ENCODE results near the gene PGM1. TPM values are rescaled to one million over a fixed set of nuclear protein-coding genes. Genes with fewer than 3 reads are reported as not detected.

PGM1 gene
- total RNA-seq, 1 donor from 2014 or later: 53.9 TPM

DNA sequence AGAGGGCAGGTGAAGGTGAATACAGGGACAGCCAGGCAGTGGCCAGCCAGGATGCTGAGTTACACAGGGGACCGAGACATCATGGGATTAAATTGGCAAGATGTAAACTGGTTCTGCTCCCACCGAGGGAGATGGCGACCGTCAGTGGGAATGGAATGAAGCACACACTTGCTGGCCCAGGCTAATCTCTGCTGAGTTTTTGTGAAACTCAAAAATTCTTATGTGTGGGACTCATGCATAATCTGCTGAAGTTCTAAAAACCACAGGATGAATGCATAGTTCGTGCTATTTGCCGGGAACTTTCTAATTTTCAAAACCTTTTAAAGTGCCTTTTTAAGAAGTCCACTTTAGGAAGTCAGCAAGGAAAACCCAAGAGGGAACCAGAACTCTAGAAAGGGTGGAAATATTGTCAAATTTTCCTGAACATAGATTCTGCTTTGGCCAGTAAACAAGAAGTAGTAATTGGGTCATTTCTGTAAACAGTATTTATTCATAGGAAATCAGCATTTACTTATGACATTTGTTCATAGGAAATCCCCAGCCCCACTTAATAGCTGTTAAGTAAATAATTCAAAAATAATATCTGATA, 95.2 kb downstream of the PGM1 start:
- H3K27me3 ChIP-seq: no peaks in the 10 kb centered on the region
- no peak for ATAC-seq
- no peaks in the 10 kb centered on the region for H3K9me3 ChIP-seq
- TF ChIP-seq, protein P1, sequence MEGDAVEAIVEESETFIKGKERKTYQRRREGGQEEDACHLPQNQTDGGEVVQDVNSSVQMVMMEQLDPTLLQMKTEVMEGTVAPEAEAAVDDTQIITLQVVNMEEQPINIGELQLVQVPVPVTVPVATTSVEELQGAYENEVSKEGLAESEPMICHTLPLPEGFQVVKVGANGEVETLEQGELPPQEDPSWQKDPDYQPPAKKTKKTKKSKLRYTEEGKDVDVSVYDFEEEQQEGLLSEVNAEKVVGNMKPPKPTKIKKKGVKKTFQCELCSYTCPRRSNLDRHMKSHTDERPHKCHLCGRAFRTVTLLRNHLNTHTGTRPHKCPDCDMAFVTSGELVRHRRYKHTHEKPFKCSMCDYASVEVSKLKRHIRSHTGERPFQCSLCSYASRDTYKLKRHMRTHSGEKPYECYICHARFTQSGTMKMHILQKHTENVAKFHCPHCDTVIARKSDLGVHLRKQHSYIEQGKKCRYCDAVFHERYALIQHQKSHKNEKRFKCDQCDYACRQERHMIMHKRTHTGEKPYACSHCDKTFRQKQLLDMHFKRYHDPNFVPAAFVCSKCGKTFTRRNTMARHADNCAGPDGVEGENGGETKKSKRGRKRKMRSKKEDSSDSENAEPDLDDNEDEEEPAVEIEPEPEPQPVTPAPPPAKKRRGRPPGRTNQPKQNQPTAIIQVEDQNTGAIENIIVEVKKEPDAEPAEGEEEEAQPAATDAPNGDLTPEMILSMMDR (IDR thresholded peaks at IDR 0.05): no peak
- H3K27ac ChIP-seq: no peak overlapping the region
- H3K4me3 ChIP-seq: no peak overlapping the region
- intact Hi-C loops (cut with DNase I): no loop called here
- peaks cover 4% of the 10 kb centered on the region for H3K4me1 ChIP-seq
- no peaks in the 10 kb centered on the region for H3K36me3 ChIP-seq
- DNase-seq: no peak

DNA sequence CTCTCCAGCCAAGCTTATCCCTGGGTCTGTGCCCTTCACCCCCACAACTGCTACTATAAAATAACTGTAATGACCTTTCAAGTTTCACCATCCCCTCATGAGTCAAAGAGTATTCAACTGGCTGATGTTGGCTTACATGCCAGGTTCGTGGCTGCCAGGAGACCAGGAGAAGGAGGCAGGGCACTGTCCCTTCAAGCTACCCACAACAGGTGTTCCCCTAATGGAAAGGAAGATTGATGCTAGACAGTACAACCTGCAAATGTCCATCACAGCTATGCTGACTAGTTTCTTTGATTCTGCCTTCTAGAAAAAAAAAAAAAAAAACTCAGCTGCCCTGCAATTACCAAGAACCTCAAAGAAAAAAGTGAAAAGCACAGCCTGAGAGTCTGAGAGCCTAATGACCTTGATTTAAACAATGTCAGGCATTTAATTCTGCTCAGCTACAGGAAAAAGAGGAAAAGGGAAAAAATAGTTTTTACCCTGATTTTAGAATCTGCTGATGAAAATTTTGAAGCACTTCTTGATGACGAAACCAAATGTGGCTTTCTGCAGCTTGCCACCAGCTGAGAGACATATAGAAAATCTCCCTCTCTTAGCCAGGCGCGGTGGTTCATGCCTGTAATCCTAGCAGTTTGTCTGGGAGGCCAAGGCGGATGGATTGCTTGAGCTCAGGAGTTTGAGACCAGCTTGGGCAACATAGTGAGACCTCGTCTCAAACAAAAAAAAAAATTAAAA, 97.9 kb downstream of the PGM1 start:
- no peak overlapping the region for H3K27ac ChIP-seq
- no peaks in the 10 kb centered on the region for H3K36me3 ChIP-seq
- no peaks in the 10 kb centered on the region for H3K27me3 ChIP-seq
- no peak for ATAC-seq
- no peaks in the 10 kb centered on the region for H3K9me3 ChIP-seq
- TF ChIP-seq, protein P1 (IDR thresholded peaks at IDR 0.05): no peak
- no peak for DNase-seq
- H3K4me1 ChIP-seq: peaks cover 4% of the 10 kb centered on the region
- no peak overlapping the region for H3K4me3 ChIP-seq
- intact Hi-C loops (cut with DNase I): no loop called here

DNA sequence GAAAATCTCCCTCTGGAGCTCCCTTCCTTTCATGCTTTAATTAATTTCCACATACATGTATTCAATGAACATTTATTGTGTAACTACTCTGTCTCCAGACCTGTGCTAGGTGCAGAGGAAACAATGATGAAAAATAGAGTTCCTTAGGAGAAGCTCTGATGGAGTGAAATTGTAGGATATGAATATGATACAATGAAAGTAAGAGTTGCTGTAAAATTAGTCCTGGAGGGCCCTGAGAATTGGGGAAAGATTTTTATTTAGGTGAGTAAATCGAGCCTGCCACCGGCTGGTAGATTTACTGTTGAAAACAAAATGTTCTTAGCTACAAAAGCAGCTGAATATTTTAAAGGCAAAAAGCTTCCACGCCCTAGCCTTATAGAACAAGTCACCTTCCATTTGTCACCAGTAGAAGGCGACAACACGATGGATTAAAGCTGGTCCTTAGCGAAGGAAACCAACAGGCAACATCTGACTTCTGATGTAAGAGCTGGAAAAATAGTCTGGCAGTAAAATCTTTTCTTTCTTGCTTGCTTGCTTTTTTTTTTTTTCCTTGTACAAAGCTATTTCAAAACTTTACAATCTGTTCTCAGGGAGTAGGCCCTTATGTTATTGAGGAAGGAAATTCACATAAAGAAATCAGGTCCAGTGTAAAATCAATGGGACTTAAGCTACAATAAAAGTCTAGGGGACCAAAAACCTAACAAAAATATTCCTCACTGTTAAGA, 98.7 kb downstream of the PGM1 start:
- Histone ChIP-seq H3K4me1 (peaks cover 4% of the 10 kb centered on the region), H3K27me3 (no peaks in the 10 kb centered on the region), H3K9me3 (no peaks in the 10 kb centered on the region), H3K4me3 (no peak overlapping the region), H3K27ac (no peak overlapping the region), H3K36me3 (no peaks in the 10 kb centered on the region)
- ATAC-seq: peak; percentile 93
- DNase-seq: no peak
- TF ChIP-seq, protein P1 (IDR thresholded peaks at IDR 0.05): peak; percentile 72
- intact Hi-C loops (cut with DNase I): no loop called here

DNA sequence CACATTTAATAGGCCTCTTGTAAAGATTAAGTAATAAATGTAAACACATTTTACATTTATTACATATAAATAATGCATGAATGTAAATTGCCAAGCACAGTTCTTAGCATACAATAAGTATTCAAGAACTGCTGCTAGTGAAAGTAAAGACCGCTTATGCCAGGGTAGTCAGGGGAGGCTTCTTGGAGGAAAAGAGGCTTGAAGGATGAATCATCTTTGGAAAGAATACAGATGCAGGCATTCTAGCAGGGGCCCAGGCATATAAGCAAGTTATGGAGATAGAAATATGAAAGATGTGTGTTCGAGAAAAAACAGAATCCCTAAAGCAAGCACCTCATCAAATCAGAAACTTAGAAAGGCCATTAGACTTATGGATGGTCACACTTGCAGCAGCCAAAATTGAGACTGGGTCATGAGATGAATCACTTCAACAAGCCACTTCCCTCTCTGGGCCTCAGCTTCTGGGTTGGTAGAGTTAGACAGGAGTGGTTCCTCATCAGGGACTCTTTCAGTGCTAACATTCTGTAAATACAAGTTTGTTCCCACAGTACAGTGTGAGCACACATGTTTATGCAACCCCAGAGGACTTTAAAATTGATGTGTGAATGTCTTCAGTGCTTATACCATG, 100.8 kb downstream of the PGM1 start:
- no peaks in the 10 kb centered on the region for H3K36me3 ChIP-seq
- no peaks in the 10 kb centered on the region for H3K27me3 ChIP-seq
- no peaks in the 10 kb centered on the region for H3K9me3 ChIP-seq
- H3K4me1 ChIP-seq: peaks cover 4% of the 10 kb centered on the region
- no peak overlapping the region for H3K4me3 ChIP-seq
- intact Hi-C loops (cut with DNase I): no loop called here
- H3K27ac ChIP-seq: no peak overlapping the region
- no peak for ATAC-seq
- DNase-seq: no peak
- TF ChIP-seq, protein P1 (IDR thresholded peaks at IDR 0.05): no peak

DNA sequence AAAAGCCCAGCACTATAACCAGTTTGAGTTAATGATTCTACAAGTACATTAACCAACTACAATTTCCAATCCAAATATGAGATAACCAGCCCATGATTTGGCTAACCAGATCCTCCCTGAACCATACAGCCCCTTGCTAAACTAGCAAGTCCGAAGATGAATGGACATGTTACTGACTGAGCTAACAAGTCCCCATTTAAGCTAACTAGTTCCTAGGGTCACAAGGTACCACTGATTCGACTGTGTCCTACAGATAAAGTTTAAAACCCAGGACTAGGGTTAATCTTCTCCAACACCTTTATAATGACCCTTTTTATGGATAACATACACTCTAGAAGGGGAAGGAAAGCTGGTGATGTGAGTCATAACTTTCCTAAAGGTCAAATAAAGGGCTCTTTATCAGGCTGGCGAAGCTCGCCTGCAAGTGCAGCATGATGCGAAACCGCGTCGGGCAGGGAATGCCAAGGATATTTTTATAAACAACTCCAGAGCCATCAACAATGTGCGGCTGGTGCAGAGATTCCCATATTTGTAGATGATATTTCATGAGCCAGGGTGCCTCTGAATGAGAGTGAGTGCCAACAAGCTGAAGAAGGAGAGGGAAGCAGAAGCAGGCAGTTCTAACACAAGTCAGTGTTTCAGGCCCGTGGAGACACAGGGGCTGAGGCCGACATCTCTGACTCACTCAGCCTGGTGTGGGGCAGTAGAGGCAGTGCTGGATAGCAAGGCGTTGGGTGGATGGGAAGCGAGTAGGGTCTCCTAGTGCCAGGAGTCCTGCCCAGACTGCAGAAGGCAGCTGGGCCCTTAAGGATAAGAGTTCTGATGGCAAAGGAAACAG, 105.0 kb downstream of the PGM1 start:
- no peaks in the 10 kb centered on the region for H3K4me1 ChIP-seq
- no peaks in the 10 kb centered on the region for H3K9me3 ChIP-seq
- TF ChIP-seq, protein P1 (IDR thresholded peaks at IDR 0.05): no peak
- peak overlapping the region; percentile 17 for H3K27ac ChIP-seq
- ATAC-seq: peak; percentile 57
- H3K4me3 ChIP-seq: no peak overlapping the region
- intact Hi-C loops (cut with DNase I): no loop called here
- H3K36me3 ChIP-seq: no peaks in the 10 kb centered on the region
- no peak for DNase-seq
- no peaks in the 10 kb centered on the region for H3K27me3 ChIP-seq

Measured in upper lobe of right lung (tissue), 1 donor.